Adrenal gland (tissue), 12 donors: ENCODE data around the gene MACF1. TPM values are rescaled to one million over a fixed set of nuclear protein-coding genes. Genes with fewer than 3 reads are reported as not detected.

Experiments
- DNase-seq, 7 donors: peaks; one replicate each; pipeline ENCODE4 v3.0.0-alpha.2; 2019 to 2020
- H3K27ac ChIP-seq, 5 donors: fragments of 200-600 bp; sonication (generic) in 4 of 5; 1 replicate in 3 of 5; 2 replicates in 2 of 5; pipeline versions ENCODE4 v1.5.1 to v1.8.0; 2016 to 2020; ENCODE audit warnings: mild to moderate bottlenecking in 1 of 5
- H3K27me3 ChIP-seq: fragments of 200-600 bp; 2 replicates; pipeline ENCODE4 v1.8.0; 2021
- H3K36me3 ChIP-seq, 2 donors: fragments of 200-600 bp; replicated peaks in 1 of 2; 1 replicate in 1 of 2; 2 replicates in 1 of 2; pipeline versions ENCODE4 v1.5.1 to v1.8.0; 2018 to 2022
- H3K4me1 ChIP-seq, 2 donors: fragments of 200-600 bp; replicated peaks in 1 of 2; 1 replicate in 1 of 2; 2 replicates in 1 of 2; pipeline versions ENCODE4 v1.5.1 to v1.8.0; 2018 to 2021
- H3K4me3 ChIP-seq, 4 donors: fragments of 200-600 bp; sonication (generic) in 3 of 4; one replicate each; pipeline ENCODE4 v1.5.1; 2016 to 2018
- H3K9me3 ChIP-seq, 3 donors: fragments of 200-600 bp; sonication (generic) in 1 of 3; replicated peaks in 1 of 3; 1 replicate in 2 of 3; 2 replicates in 1 of 3; pipeline versions ENCODE4 v1.5.1 to v1.8.0; 2016 to 2021
- POLR2A ChIP-seq, 2 donors: fragments of 450-650 bp; IDR thresholded peaks; one replicate each; pipeline ENCODE4 v1.6.1; 2017; ENCODE audit warnings: antibody characterized with exemption in 2 of 2, mild to moderate bottlenecking in 2 of 2, moderate library complexity in 1 of 2
- WGBS, 4 donors: extraction: QIAGEN DNeasy Blood & Tissue Kit in 2 of 4; methylation state at CpG; one replicate each; pipeline versions ENCODE4 v1.1.5 to v1.1.7; 2013 to 2017; 5-methylcytosine and 5-hydroxymethylcytosine counted together
- intact Hi-C, 2 donors: fragments of 100-400 bp; cut with DNase I; formaldehyde crosslinking; loops; one replicate each; pipeline versions ENCODE4 v1.14.1 to v1.15.0; 2022 to 2023
- polyA plus RNA-seq, 3 donors: library from polyadenylated mRNA; stranded (reverse); fragments of 200-250 nt in 2 of 3; fragments of 350-450 nt in 1 of 3; fragmentation: Illumina TruSeq in 1 of 3; extraction: RNeasy Lipid Tissue Mini Kit (QIAGEN cat#74804) in 1 of 3; gene quantifications; one replicate each; pipeline ENCODE4 v1.2.3, GENCODE V29; 2013 to 2014
- total RNA-seq, 9 donors: library from RNA; depleted of rRNA in 4 of 9; stranded (reverse); fragments of >200 nt in 4 of 9; fragments of 120-200 nt in 1 of 9; fragmentation: NEBNext Ultra II Directional in 1 of 9; extraction: Animal tissue kit (Norgen Biotek cat#: 25700) in 1 of 9; gene quantifications; one replicate each; pipeline versions ENCODE4 v1.1.0 to v1.2.4, GENCODE V29; 2013 to 2023
- TF ChIP-seq, protein P1 (sequence below), 6 experiments: fragments of 450-650 bp in 4 of 6; fragments of 200-600 bp in 2 of 6; sonication (generic) in 1 of 6; IDR thresholded peaks; 1 replicate in 5 of 6; 2 replicates in 1 of 6; pipeline versions ENCODE4 v1.5.1 to v1.8.0; 2016 to 2021; ENCODE audit warnings: antibody characterized with exemption in 6 of 6, mild to moderate bottlenecking in 2 of 6, moderate library complexity in 1 of 6
- donor health status: healthy with polysubstance abuse.
- donor health status: Bipolar disorder and iron deficiency.
- donor health status: DM: yes; HTN: yes; CAD: no.
- donor health status: DM: no; HTN: no; CAD: no.
- donor health status: DM: no; HTN: no; CAD: no.
- donor health status: DM: yes; HTN: yes; CAD: no.

MACF1 gene
- total and polyA plus RNA-seq, 12 donors, result 85.1 to 334 (median 219) TPM

- TF ChIP-seq POLR2A (IDR thresholded peaks at IDR 0.05), result no peak
- TF ChIP-seq, protein P1, sequence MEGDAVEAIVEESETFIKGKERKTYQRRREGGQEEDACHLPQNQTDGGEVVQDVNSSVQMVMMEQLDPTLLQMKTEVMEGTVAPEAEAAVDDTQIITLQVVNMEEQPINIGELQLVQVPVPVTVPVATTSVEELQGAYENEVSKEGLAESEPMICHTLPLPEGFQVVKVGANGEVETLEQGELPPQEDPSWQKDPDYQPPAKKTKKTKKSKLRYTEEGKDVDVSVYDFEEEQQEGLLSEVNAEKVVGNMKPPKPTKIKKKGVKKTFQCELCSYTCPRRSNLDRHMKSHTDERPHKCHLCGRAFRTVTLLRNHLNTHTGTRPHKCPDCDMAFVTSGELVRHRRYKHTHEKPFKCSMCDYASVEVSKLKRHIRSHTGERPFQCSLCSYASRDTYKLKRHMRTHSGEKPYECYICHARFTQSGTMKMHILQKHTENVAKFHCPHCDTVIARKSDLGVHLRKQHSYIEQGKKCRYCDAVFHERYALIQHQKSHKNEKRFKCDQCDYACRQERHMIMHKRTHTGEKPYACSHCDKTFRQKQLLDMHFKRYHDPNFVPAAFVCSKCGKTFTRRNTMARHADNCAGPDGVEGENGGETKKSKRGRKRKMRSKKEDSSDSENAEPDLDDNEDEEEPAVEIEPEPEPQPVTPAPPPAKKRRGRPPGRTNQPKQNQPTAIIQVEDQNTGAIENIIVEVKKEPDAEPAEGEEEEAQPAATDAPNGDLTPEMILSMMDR (IDR thresholded peaks at IDR 0.05), result no peak
- H3K4me1 ChIP-seq, result peaks cover 0 to 16% of the 10 kb centered on the region in 2 donors
- no peaks in the 10 kb centered on the region for H3K9me3 ChIP-seq
- no peak for DNase-seq
- no peaks in the 10 kb centered on the region for H3K27me3 ChIP-seq
- 80 to 89% (median 85%) methylated on average over 4 of the region's 4 CpGs for WGBS, 4 donors
- intact Hi-C loops, result no loop called here
- H3K27ac ChIP-seq, result no peak overlapping the region
- no peak overlapping the region for H3K4me3 ChIP-seq
- peaks cover 0 to 16% of the 10 kb centered on the region in 2 donors for H3K36me3 ChIP-seq
These were observed 58.3 kb downstream of the MACF1 start for GRCh38 chr1:39262802-39263201.

- intact Hi-C loops, result no loop called here
These were observed 61.8 kb downstream of the MACF1 start for GRCh38 chr1:39266269-39266668.

DNA sequence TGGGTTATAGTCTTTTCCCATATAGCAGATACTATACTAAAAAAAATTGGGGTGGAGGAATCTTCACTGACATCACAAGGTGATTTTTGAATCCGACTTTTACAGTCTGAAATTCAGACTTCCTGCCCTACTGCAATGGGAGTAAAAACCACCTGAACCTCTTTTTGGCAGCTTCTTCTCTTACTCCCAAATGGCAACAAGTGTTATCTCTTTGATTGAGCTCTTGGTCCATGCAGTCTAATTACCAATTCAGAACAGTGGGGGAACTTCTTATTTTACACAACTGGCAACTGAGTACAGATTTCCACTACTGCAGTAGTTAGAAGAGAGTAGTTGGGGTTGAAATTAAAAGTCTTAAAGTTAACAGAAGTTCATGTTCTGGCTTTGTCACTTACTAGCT is 62.3 kb downstream of the MACF1 start:
- H3K27ac ChIP-seq, result no peak overlapping the region
- intact Hi-C loops, result no loop called here
- TF ChIP-seq, protein P1 (IDR thresholded peaks at IDR 0.05), result no peak
- no peak for TF ChIP-seq POLR2A (IDR thresholded peaks at IDR 0.05)

More at GRCh38 chr1:39266269-39266668, 61.8 kb downstream of the MACF1 start:
- Histone ChIP-seq H3K27me3 (no peaks in the 10 kb centered on the region), H3K27ac (no peak overlapping the region), H3K4me3 (no peak overlapping the region), H3K36me3 (peaks cover 0 to 4% of the 10 kb centered on the region in 2 donors), H3K4me1 (peaks cover 9 to 42% of the 10 kb centered on the region in 2 donors), H3K9me3 (no peaks in the 10 kb centered on the region)
- DNase-seq, result no peak
- TF ChIP-seq, protein P1 (IDR thresholded peaks at IDR 0.05), result peak in 1 of 6 experiments; percentile 28
- no peak for TF ChIP-seq POLR2A (IDR thresholded peaks at IDR 0.05)
- 36 to 54% (median 47%) methylated on average over 1 of the region's 1 CpG for WGBS, 4 donors

GRCh38 chr1:39268112-39268581 is 63.7 kb downstream of the MACF1 start:
- Histone ChIP-seq H3K36me3 (peaks cover 0 to 4% of the 10 kb centered on the region in 2 donors), H3K27me3 (no peaks in the 10 kb centered on the region), H3K27ac (peak overlapping the region; percentile 14 to 86 (median 82)), H3K4me1 (peaks cover 16 to 59% of the 10 kb centered on the region in 2 donors), H3K9me3 (no peaks in the 10 kb centered on the region), H3K4me3 (peak overlapping the region in 2 of 4 donors; percentile 41 to 49)
- intact Hi-C loops, result no loop called here
- WGBS, 4 donors, result 6 to 21% (median 9%) methylated on average over 8 of the region's 8 CpGs
- TF ChIP-seq POLR2A (IDR thresholded peaks at IDR 0.05), result peak in 1 of 2 donors; percentile 81
- TF ChIP-seq, protein P1 (IDR thresholded peaks at IDR 0.05), result no peak
- DNase-seq, result peak; percentile 49 to 84 (median 71)

More for the DNA sequence above, 62.3 kb downstream of the MACF1 start:
- Histone ChIP-seq H3K36me3 (peaks cover 0 to 4% of the 10 kb centered on the region in 2 donors), H3K9me3 (no peaks in the 10 kb centered on the region), H3K4me1 (peaks cover 9 to 47% of the 10 kb centered on the region in 2 donors), H3K27me3 (no peaks in the 10 kb centered on the region), H3K4me3 (no peak overlapping the region)
- no peak for DNase-seq
- 76 to 85% (median 84%) methylated on average over 1 of the region's 1 CpG for WGBS, 4 donors
